GM18498 (cell line): ENCODE data around the gene FAXC.
"Not testable (repeated sequence)": the region's sequence is repeated elsewhere in the genome, so short reads cannot be mapped to it uniquely, and the experiment has no call there.

Experiments used
- ATAC-seq: cut with Tn5 transposase; IDR thresholded peaks from one replicate; pipeline ENCODE4 v1.9.1; 2021; ENCODE audit warnings: mild to moderate bottlenecking, moderate library complexity; ENCODE audit not compliant: unreplicated experiment

Gene FAXC

DNA sequence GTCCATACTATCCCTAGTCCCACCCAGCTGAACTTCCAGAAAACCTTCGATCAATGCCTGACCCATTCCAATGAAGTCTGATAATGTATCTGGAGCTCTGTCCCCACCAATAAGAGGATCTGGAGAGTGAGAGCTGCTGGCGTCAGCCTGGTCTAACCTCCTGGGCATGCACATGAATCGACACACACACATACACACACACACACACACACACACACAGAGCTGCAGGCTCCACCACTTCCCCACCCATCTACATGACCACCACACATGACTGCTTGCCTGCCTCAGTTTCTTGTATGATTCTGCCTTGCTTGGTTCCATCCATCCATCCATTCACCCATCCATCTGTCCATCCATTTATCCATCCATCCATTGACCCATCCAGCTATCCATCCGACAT, 60.8 kb downstream of the FAXC start:
- no peak for ATAC-seq

DNA sequence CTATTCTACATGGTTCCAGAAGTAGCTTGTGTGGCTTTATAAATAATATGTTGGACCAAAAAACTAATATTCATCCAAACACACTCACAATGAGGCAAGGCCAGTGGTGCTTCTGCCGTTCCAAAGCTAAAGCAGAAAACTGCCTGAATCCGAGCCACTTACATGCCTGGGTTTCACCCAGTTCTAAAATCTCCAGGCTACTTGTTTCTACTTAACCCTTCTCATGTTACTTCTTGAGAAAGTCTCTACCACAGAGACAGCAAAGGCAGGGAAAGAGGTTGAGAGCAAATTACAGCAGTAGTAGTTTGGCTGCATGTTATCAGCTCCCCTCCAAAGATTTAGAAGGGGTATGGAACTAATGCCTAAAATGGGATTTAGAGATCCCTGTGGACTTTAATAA, 62.0 kb downstream of the FAXC start:
- ATAC-seq, result no peak

DNA sequence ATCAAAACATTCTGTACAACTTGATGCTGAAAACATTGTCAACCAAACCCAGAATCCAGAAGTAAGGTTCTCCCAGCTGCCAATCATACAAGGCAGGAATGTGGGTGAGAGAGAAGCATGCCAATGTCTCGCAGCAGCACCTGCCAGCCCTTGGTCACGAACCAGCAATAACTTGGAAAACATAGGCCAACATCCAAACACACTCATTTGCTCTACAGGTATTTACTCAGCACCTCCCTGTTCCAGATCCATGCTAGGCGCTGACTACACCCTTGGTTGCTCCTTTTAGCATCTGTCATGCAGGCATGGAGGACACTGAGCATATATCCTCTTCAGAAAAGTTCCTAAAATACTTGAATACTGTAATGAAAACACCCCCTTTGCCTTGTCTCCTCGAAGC, 63.6 kb downstream of the FAXC start:
- ATAC-seq, result no peak

DNA sequence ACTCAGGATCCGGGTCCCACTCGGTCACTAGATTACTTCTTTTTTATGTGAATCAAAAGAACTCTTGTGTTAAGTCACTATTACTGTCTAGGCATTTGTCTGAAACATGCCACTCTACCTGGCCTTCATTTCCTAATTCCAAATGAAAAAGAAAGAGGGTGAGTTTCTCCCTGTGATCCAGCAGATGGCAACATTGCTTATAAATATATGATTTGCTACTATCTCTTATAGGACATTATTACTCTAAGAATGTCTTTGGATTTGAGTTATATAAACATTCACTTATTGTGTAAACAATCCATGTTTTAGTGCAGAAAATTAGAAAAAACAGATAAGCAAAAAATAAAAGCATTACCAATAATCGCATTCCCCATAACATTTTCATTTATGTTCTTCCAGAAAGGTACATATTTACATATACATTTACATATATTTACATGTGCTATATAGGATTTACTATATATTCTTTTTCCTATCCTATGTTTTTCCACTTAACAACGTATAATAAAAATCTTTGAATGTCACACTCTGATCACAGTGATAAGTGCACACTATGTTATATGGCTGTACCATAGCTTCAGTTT, 66.9 kb downstream of the FAXC start:
- no peak for ATAC-seq

DNA sequence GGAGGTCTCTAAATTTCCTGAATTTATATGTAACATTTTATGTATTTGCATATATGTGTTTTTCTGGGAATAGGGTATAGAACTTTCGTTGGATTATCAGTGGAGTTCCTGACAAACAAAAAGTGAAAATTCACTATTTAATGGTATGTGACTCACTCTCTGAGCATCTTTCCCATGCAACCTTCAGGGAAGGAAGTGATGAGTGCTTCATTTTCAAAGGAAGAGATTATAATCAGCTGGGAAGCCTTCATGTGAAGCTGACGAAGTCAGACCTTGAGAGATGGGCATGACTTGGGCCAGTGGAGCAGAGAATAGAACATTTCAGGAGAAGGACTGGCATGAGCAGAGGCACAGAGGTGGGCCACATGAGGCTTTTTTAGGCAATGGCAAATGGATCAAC, 72.7 kb downstream of the FAXC start:
- no peak for ATAC-seq

DNA sequence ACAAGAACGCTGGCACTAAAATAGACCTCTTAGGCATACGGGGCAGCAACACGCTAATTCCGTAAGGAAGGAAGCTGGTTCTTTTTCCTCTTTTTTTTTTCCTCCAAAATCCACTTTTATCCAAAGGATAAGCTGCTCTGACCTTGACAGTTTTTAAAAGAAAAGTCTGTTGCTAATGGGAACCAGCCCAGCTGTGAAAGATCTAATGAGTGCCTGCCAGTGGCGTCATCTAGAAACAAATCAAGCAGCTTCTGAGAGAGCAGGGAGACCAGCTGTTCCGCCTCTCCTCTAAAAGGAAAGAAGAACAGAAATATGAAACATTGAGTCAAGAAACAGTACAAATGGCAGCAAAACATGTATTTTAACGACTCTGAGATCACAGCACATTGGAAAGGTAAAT, 78.6 kb downstream of the FAXC start:
- no peak for ATAC-seq

DNA sequence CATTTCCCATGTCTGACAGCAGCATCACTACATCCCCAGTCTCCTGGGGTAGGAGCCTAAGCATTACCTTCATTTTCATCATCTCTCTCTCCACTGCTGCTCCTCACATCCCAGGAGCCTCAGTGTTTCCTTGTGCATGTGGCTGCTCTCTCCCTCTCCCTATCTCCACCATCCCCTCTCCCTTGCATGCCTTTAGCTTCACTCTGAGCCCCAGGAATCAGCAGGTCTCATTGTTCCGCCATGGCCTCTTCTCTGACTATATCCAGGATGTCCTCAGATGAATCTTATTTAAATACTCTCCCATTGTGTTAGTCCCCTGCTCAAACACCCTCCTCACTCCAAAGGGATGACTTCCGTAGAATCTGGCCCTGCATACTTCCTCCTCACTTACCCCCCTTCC, 79.4 kb downstream of the FAXC start:
- ATAC-seq, result no peak

DNA sequence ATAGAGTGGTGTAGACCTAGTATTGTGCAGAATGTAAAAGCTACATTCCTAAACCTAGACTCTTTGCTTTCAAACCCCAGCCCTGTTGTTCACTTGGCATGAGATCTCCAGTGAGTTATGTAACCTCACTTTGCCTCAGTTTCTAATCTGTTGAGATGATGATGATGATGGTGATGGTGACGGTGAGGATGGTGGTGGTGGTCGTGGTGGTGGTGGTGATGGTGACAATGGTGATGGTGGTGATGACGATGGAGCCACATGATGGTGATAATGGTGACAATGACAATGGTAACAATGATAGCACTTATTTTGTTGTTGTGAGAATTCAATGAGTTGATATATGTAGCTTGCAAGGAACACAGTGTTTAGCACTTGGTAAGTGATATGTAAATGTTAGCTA, 80.3 kb downstream of the FAXC start:
- no peak for ATAC-seq

DNA sequence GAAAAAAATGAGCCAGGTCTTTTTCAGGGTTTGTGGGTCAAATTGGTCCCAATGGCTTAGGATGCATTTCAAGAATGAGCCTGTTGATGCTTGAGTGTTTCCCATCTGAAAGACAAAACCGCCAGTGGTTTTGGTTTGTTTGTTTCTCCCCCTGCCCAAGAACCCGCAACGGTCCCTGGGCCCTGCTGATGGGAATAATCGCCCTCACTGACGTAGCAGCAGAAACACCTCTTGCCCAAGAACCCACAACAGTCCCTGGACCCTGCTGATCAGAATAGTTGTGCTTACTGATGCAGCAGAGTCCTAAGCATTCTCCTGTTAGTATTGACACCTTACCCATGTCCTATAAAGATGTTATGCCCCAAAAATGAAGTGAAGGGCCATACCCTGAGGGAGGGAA, 82.5 kb downstream of the FAXC start:
- not testable (repeated sequence) for ATAC-seq

DNA sequence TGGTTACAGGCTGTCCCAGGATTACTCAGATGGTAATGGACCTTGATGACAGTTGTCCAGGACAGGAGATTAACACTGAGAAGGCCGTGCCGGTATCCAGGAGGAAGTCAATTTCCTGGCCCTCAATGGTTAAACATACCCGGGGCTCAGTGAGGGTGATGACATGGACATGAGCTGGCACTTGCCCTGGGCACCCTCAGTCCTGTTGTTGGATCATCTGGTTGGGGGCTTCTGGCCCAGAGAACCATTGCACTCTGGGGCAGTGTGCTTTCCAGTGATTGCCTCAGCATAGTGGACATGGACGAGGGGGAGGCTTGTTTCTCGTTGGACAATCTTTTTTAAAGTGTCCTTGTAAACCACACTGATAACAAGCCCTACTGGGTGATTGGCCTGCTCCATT, 84.0 kb downstream of the FAXC start:
- not testable (repeated sequence) for ATAC-seq

DNA sequence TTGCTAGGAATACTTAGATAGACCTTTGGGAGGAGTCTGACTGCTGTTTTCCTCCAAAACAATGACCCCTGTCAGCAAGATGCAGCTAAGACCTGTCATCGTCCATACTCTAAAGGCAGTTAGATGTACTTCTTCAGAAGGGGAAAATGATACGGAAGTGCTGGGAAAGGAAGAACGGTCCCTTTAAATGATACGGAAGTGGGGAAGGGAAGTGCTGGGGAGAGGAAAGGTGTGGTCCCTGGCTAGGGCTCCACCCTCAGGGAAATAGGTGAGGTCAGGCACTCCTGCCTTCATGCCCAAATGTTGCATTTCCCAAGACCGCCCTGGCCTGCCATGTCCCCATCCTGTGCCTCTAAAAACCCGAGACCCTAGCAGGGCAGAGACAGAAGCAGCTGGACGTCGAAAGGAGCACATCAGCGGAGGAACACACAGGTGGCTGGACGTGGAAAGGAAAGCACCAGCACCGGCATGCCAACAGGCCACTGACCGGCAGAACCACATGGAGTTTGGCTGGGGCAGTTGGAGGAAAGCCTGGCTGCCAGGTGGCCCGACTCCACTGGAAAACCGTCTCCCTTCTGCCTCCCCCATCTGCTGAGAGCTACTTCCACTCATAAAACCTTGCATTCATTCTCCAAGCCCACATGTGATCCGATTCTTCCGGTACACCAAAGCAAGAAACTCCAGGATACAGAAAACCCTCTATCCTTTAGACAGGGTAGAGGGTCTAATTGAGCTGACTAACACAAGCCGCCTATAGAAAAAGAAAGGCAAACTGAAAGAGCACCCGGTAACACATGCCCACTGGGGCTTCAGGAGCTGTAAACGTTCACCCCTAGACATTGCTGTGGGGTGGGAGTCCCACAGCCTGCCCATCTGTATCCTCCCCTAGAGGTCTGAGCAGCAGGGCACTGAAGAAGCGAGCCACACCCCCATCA, 94.6 kb downstream of the FAXC start:
- ATAC-seq, result no peak

DNA sequence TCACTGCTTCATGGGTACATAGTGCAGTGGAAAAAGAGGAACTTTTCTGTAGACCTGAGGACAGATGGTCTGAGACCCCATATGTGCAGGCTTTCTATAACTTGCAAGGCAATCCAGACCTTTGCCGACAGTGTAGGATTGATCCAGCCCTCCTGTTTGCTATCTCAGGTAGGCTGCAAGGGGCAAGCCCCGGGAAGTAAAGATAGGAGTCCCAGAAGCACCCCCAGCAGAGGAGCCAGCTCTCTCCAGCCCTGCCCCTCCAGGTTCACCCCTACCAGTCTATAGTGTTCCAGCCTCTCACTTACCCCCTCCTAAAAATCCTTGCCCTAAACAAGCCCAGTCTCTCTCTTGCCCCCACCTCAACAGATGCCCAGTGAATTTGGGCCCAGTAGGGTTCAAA, 96.2 kb downstream of the FAXC start:
- no peak for ATAC-seq

DNA sequence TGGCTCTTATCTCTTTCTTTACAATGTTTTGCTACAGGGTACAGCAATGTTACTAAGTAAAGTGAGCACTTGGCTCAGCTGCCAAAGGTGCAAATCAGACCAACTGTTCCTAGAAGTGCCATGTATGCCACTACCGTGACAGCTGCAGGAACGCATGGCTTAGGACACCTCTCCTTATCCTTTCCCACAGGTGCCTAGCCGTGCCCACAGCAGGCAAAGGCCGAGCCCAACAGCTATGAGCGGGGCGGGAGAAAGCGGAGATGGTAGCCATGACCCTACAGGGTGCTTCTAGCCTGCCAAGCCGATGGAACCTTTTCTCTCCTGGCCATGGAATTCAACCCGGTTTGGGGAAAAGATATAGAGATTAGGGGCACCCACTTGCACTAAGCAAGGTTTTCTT, 97.1 kb downstream of the FAXC start:
- no peak for ATAC-seq

DNA sequence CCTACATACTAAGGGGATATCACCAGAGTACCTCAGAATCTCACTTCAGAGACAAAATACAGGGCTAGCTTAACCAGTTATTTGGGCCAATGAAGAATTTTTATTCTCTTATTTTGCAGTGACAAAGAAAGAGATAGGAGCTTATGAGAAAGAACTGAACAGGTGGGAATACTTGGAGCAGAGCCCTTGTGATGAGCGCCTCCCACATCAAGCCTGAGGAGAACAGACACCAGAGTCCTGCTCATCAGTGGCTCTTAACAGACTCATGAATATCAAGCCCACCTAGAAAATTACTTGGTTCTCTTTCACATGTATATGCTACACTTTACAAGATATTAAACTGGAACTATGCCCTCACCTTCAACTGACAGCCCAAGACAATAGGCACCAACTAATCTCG, 99.0 kb downstream of the FAXC start:
- ATAC-seq, result no peak

DNA sequence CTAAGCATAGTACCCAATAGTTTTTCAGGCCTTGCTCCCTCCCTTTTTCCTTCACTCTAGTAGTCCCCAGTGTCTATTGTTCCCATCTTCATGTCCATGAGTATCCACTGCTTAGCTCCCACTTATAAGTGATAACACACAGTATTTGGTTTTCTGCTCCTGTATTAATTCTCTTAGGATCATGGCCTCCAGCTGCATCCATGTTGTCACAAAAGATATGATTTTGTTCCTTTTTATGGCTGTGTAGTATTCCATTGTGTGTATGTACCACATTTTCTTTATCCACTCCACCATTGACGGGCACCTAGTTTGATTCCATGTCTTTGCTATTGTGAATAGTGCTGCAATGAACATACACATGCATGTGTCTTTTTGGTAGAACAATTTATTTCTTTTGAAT, 102.9 kb downstream of the FAXC start:
- ATAC-seq, result no peak

DNA sequence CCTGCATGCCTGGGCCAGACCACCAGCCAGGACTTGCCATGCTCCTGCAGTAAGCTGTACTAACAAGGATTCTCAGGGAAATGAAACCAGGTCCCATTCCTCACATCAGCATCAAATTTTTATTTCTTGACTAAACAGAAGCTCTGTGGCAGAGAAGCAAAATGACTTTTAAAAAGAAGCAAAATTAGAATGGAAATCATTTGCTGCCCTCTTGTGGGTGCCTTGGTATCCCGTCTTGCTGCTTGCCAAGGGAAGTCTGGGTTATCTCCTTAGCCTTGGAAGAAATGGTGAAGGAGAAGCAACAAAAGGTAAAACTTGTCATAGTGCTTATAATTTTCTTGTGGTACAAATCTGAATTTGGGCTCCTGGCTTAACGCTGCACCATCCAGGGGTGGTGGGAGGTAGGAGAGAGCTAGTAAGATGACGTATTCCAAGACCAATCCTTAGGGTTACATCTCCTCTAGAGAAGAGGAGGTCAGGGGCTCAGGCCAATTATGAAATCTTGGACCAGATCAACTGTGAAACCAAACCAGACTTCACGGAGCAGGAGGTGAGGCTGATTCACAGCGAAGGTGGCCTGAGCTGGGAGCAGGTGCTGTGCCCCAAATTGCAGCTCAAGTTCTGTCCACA, 107.5 kb downstream of the FAXC start:
- ATAC-seq, result no peak

DNA sequence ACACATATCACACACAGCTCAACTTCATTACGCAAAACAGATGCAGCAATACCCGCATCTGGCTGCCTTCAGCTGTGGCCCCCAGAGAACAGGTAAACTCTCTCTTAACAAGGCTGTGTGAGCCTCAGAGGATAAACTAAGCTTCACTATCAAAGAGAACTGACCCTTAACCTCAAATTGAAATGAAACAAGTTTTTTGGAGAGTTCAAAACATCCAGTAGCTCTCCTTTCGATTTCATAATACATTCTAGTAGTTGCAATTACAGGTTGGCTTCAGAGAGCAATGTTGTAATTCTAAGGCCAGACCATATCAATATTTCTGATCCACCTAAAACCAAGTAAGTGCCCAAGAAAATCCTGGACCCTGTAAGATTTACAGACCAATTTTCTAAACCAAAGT, 113.5 kb downstream of the FAXC start:
- no peak for ATAC-seq

DNA sequence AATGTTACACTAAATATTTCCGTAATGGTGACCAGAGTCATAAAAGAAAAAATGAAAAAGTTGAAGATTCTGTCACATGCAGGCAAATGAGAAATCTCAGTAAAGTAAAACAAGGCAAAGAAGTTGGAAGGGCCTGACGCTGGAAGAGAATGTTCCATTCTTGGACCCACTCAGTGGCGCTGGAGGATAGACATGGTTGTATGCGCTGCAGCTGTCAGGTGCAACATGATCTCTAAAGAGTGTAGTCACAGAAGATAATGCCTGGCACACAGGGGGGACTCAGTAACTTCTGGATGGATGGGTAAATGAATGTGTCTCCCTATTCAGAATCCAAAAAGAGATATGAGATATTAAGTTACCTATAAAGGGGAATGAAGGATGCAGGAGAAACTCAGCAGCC, 116.3 kb downstream of the FAXC start:
- ATAC-seq, result no peak

DNA sequence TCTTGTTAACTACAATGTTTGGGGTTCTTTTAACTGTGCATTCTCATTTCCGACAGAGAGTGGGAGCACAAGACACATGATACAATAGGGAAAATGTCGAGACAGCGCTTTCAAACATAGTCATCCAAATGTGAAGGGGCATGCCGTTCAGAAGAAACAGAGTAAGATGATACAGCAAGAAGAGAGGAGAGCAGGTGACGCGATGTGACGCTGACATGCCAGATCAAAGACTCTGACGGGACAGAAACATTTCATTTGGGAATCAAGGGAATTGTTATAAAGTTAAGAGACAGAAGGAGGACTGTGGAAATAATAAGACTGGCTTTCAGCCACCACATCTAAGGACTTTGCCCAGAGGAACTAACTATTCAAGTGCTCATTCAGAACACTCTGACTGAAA, 117.4 kb downstream of the FAXC start:
- ATAC-seq, result no peak

DNA sequence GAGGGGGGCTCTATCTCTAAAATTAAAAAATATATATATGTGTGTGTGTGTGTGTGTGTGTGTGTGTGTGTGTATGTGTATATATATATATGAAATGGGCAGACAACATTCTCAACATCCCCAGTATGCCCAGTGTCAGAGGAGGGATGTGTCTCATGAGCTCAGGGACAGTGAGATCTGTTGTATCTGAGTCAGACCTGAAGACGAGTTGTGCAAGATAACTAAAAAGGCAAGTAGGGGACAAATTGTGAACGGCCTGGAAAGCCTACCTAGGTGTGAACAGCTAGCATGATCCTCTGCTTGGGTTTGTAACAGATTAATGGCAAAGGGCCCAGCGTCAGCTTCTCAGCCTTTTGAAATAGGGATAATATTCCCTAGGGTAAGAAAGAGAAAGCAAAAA, 124.3 kb downstream of the FAXC start:
- ATAC-seq, result no peak
